ENCODE data around the gene CEBPA.

The CEBPA gene

DNA sequence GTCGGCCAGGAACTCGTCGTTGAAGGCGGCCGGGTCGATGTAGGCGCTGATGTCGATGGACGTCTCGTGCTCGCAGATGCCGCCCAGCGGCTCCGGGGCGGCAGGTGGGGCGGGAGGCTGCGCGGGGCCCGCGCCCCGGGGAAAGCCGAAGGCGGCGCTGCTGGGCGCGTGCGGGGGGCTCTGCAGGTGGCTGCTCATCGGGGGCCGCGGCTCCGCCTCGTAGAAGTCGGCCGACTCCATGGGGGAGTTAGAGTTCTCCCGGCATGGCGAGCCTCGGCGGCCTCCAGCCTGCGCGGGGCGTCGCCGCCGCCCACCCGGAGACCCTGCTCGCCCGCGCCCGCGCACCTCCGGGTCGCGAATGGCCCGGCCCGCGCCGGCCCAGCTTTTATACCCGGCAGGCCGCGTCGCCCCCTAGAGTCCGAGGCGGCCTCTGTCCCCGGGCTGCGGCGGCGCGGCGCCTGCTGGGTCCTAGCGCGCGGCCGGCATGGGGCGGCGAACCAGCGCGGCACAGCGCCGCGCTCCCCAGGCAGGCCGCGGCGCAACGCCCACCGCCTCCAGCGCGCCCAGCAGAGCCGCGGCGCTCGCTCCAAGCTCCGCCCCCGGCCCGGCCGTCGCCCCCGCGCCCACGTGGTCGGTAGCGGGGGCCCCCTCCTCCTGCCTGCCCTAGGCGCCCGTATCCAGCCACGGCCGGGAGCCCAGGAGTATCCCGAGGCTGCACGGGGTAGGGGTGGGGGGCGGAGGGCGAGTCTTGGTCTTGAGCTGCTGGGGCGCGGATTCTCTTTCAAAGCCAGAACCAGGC is at the start of gene CEBPA:
Gene CEBPA, minus strand, starts transcription at position 360 of the 799 bp plus-strand sequence. Its CDS starts 120 bp downstream, at position 240.
- peak; percentile 72 for DNase-seq (ENCODE audit: low read depth)

- no peak for DNase-seq (ENCODE audit: low read depth)
These were observed 48.4 kb upstream of the CEBPA start for GRCh38 chr19:33350538-33351309.

GRCh38 chr19:33349319-33350289 is 47.3 kb upstream of the CEBPA start:
- DNase-seq (ENCODE audit: low read depth): no peak

GRCh38 chr19:33348301-33349010 is 46.1 kb upstream of the CEBPA start:
- DNase-seq (ENCODE audit: low read depth): no peak

DNA sequence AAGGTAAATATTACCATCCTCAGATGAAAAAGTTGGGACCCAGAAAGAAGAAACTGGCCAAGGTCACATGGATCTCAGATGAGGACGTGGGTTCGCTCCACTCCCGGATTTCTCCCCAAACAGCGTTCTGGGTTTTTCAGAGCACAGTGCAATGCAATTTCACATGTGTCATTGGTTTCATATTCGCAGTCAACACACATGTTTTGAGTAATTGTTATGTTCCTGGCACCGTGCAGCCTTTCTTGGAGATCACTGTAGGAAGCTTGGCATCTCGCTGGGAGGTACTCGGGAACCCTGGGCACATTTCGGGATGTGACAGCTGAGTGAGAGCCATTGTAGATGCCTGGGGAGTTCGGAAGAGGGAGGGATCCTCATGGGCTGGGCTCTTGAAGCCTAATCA is 45.0 kb upstream of the CEBPA start:
- no peak for DNase-seq (ENCODE audit: low read depth)

GRCh38 chr19:33346665-33347064 is 44.3 kb upstream of the CEBPA start:
- DNase-seq (ENCODE audit: low read depth): no peak

GRCh38 chr19:33345163-33345562 is 42.8 kb upstream of the CEBPA start:
- no peak for DNase-seq (ENCODE audit: low read depth)

- DNase-seq (ENCODE audit: low read depth): no peak
These were observed 42.2 kb upstream of the CEBPA start for GRCh38 chr19:33344573-33344925.

GRCh38 chr19:33343859-33344572 is 41.7 kb upstream of the CEBPA start:
- no peak for DNase-seq (ENCODE audit: low read depth)

DNA sequence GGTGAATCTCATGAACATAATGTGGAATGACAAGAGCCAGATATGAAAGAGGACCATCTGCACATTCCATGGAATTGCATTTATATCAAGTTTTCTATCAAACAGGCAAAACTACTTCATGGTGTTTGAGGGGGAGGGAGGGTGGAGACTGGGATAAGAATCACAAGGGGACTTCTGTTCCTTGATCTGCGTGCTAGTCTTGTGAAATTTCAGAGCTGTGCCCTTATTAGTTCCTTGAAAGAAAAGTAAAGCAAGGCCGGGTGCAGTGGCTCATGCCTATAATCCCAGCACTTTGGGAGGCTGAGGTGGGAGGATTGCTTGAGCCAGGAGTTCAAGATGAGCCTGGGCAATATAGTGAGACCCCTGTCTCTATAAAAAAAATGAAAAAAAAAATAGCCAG is 41.0 kb upstream of the CEBPA start:
- no peak for DNase-seq (ENCODE audit: low read depth)

DNA sequence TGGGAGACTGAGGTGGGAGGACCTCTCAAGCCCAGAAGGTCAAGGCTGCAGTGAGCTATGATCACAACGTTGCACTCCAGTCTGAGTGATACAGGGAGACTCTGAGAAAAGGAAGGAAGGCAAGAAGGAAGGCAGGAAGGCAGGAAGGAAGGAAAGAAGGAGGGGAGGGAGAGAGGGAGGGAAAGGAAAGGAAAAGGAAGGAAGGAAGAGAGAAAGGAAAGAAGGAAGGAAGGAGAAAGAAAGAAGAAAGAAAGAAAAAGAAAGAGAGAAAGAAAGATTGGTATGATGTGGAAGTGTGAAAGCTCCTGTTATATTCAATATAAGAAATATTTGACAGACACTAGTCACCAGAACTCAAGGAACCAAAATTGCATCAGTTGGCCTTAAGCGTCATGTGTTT is 38.7 kb upstream of the CEBPA start:
- DNase-seq (ENCODE audit: low read depth): no peak

DNA sequence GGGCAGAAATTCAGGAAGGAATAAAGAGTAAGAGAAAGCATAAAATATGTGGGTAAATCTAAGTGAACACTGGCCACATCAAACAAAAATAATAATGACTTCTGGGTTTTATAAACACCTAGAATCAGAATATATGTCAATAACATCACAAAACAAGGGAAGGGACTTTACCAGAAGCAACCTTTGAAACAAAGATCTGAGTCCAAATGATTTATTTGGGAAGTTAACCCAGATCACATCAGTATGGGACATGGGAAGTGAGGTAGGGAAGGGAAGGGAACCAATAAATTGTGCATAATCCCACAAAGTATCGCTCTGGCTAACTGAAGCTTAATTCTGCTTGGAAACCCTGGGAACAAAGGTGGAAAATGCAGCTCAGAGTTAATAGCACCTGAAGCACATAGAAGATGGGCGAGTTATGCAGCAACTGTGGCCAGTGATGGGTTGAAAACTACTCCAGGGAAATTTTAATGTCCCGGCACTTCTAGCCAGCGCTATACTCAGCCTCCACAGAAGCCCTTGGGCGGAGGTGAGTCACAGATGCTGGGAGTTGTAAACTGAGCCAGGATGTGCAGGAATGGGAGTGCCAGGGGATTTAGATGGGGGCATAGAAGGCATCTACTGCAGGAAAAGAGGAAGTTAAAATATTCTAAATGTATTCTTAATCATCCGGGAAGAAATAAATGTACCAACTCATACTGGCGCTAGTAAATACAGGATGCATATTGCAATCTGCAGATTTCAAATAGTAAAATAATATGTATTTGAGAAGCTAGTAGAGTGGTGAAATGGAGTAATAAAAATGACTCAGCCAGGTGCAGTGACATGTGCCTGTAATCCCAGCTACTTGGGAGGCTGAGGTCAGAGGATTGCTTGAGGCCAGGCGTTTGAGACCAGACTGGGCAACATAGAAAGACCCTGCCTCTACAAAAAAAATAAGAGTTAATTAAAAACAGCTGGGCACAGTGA is 37.0 kb upstream of the CEBPA start:
- DNase-seq (ENCODE audit: low read depth): no peak

- no peak for DNase-seq (ENCODE audit: low read depth)
These were observed 33.1 kb upstream of the CEBPA start for GRCh38 chr19:33335446-33335845.

GRCh38 chr19:33334271-33334670 is 31.9 kb upstream of the CEBPA start:
- no peak for DNase-seq (ENCODE audit: low read depth)

DNA sequence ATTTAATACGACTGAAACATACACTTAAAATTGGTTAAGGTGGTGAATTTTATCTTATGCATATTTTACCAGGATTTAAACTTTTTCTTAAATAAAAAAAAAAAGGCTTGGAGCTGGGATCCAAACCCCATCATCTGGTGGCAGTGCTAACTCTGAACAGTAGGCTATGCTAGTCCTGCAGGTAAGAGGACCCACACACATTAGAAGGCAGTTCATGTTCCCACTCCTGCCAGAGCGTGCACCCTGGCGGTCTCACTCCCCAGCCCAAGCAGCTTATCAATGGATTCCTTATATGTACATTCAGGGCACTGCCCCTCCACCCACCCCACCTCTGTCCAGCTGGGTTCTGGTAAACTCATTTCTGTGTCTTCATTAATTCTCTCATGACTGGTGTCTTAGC is 31.3 kb upstream of the CEBPA start:
- no peak for DNase-seq (ENCODE audit: low read depth)

GRCh38 chr19:33333151-33333550 is 30.8 kb upstream of the CEBPA start:
- no peak for DNase-seq (ENCODE audit: low read depth)

DNA sequence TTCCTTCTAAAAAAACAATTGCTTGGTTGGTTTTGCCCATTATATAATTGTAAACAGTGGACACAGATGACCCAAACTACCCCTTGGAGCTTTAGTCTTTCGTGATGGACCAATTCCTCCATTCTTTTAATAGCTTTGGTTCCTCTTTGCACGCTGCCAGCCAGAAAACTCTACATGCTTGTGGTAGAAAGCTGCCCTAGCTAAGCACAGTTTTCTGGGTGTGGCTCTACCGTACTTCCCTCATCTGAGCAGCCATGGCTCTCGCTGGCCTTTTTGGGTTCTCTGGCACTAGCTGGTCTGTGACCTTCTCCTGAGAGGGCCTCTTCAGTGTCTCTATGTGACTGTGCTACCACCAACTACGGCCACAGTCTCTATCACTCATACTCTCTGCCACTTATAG is 29.9 kb upstream of the CEBPA start:
- no peak for DNase-seq (ENCODE audit: low read depth)

DNA sequence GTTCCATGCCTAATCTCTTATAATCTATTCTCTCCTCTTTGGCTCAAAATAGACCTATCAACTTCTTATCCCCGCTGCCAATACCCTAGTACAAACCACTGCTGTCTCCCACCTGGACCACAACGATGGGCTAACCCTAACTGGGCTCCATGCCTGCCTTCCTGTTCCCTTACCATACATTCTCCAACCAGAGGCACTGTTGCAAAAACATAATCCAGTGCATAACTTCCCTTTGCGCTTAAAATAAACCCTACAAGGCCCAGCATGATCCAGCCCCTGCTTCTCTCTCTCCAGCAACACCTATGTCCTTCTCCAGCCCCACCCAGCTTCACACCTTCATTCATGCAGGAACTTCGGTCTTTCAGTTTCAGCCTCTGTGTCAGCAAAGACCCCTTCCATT is 27.4 kb upstream of the CEBPA start:
- no peak for DNase-seq (ENCODE audit: low read depth)

- no peak for DNase-seq (ENCODE audit: low read depth)
These were observed 26.7 kb upstream of the CEBPA start for GRCh38 chr19:33329060-33329459.

GRCh38 chr19:33325920-33326319 is 23.6 kb upstream of the CEBPA start:
- DNase-seq (ENCODE audit: low read depth): no peak

Data from activated T-cell treated with anti-CD3 and anti-CD28 coated beads for 48 hours (primary cell).